PC-3 (cell line): ENCODE measurements around the gene BAHD1. TPM values are rescaled to one million over a fixed set of nuclear protein-coding genes. Genes with fewer than 3 reads are reported as not detected.

ENCODE experiments used
- ATAC-seq: fragments of 200-7000 bp; cut with Tn5 transposase; 2 replicates; pipeline ENCODE4 v1.9.1; 2020; ENCODE audit warnings: mild to moderate bottlenecking, moderate library complexity
- BruUV-seq: library from RNA; stranded (reverse); fragments of 400-500 nt; replicated peaks from 2 replicates; lab custom pipeline; 2021; lab: Mats Ljungman, UMichigan
- CTCF ChIA-PET: fragments of 300-600 bp; sonication (Branson Sonifier 250); formaldehyde crosslinking; loops from one replicate; lab custom pipeline; 2022; ENCODE audit warnings: antibody characterized with exemption; lab: Charles Lee
- POLR2A ChIA-PET: fragments of 300-600 bp; sonication (Branson Sonifier 250); formaldehyde crosslinking; loops from one replicate; lab custom pipeline; 2022; ENCODE audit warnings: antibody characterized with exemption; ENCODE audit not compliant: unreplicated experiment; lab: Charles Lee
- DNase-seq: peaks from one replicate; pipeline ENCODE4 v3.0.0-alpha.2; 2015
- H2AFZ ChIP-seq: fragments of 300-600 bp; sonication (generic); 2 replicates; pipeline ENCODE4 v1.6.0; 2016; ENCODE audit warnings: antibody characterized with exemption, low read length
- H3F3A ChIP-seq: fragments of 300-600 bp; sonication (generic); one replicate; pipeline ENCODE4 v1.6.0; 2017; ENCODE audit warnings: antibody characterized with exemption, low read length, control low read depth, mild to moderate bottlenecking; ENCODE audit not compliant: unreplicated experiment
- H3K27ac ChIP-seq: fragments of 300-600 bp; sonication (generic); 2 replicates; pipeline ENCODE4 v1.5.1; 2016; ENCODE audit warnings: mild to moderate bottlenecking, low read length
- H3K27me3 ChIP-seq: fragments of 300-600 bp; sonication (generic); 2 replicates; pipeline ENCODE4 v1.6.1; 2016; ENCODE audit warnings: low read length, mixed read lengths
- H3K36me3 ChIP-seq: fragments of 300-600 bp; sonication (generic); 2 replicates; pipeline ENCODE4 v1.6.1; 2016; ENCODE audit warnings: low read depth, mixed run types, low read length, mixed read lengths
- H3K4me1 ChIP-seq: fragments of 300-600 bp; sonication (generic); 2 replicates; pipeline ENCODE4 v1.5.1; 2016; ENCODE audit warnings: low read length; ENCODE audit not compliant: insufficient read depth
- H3K4me2 ChIP-seq: fragments of 300-600 bp; sonication (generic); 2 replicates; pipeline ENCODE4 v1.6.0; 2016; ENCODE audit warnings: low read length
- H3K4me3 ChIP-seq: fragments of 300-600 bp; sonication (generic); 2 replicates; pipeline ENCODE4 v1.5.1; 2016; ENCODE audit warnings: mild to moderate bottlenecking, low read length, mixed read lengths
- H3K79me2 ChIP-seq: fragments of 300-600 bp; sonication (generic); 2 replicates; pipeline ENCODE4 v1.6.1; 2017; ENCODE audit warnings: low read length, mixed read lengths
- H3K9ac ChIP-seq: fragments of 300-600 bp; sonication (generic); 2 replicates; pipeline ENCODE4 v1.6.0; 2016; ENCODE audit warnings: mild to moderate bottlenecking, low read length
- H3K9me2 ChIP-seq: fragments of 300-600 bp; sonication (generic); replicated peaks from 2 replicates; pipeline ENCODE4 v1.6.1; 2016; ENCODE audit warnings: mixed run types, low read length, mixed read lengths
- H3K9me3 ChIP-seq: fragments of 300-600 bp; sonication (generic); 2 replicates; pipeline ENCODE4 v1.6.1; 2016; ENCODE audit warnings: low read length, mixed read lengths
- H4K20me1 ChIP-seq: fragments of 300-600 bp; sonication (generic); 2 replicates; pipeline ENCODE4 v1.6.1; 2016; ENCODE audit warnings: low read length, mixed read lengths
- EZH2 ChIP-seq: fragments of 300-600 bp; sonication (generic); IDR thresholded peaks from one replicate; pipeline ENCODE4 v1.6.1; 2017; ENCODE audit warnings: antibody characterized with exemption, mild to moderate bottlenecking, low read length; ENCODE audit not compliant: unreplicated experiment
- EZH2phosphoT487 ChIP-seq: fragments of 300-600 bp; sonication (generic); IDR thresholded peaks from 2 replicates; pipeline ENCODE4 v1.6.1; 2018; ENCODE audit warnings: mild to moderate bottlenecking, antibody characterized with exemption, low read length, borderline replicate concordance
- intact Hi-C: fragments of 100-400 bp; cut with micrococcal nuclease; formaldehyde crosslinking; loops from 2 replicates; pipeline ENCODE4 v1.9.0; 2023
- total RNA-seq: library from RNA; depleted of rRNA; stranded (reverse); fragments of >200 nt; gene quantifications from 2 replicates; pipeline ENCODE4 v1.2.3, GENCODE V29; 2014
- TF ChIP-seq, protein P1 (sequence below): fragments of 300-600 bp; sonication (generic); conservative IDR thresholded peaks from 2 replicates; pipeline ENCODE4 v1.5.1; 2017; ENCODE audit warnings: antibody characterized with exemption, low read depth, mild to moderate bottlenecking, low read length

BAHD1 gene
- total RNA-seq, 1 experiment from 2014 or later: 18.8 TPM

DNA sequence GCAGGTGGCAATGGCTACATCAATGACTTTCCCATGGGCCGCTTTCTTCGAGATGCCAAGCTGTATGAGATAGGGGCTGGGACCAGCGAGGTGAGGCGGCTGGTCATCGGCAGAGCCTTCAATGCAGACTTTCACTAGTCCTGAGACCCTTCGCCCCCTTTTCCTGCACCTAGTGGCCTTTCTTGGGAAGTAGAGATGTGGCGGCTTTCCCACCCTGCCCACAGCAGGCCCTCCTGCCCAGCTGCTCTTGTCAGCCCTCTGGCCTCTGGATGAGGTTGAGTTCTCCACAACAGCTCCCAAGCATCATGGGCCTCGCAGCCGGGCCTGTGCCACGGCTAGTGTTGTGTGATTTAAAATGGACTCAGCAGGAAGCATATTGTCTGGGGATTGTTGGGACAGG is 22.6 kb upstream of the BAHD1 start:
- Histone ChIP-seq H3K4me2 (no peak overlapping the region), H3K9ac (no peak overlapping the region), H4K20me1 (no peaks in the 10 kb centered on the region), H3K9me3 (no peaks in the 10 kb centered on the region), H3K36me3 (peaks cover 28% of the 10 kb centered on the region; the same call in 1 of the 2 replicates), H3K4me3 (no peak overlapping the region), H3K27me3 (no peaks in the 10 kb centered on the region), H3K79me2 (no peaks in the 10 kb centered on the region), H2AFZ (no peak overlapping the region), H3K9me2 (no peaks in the 10 kb centered on the region), H3F3A (peaks cover 9% of the 10 kb centered on the region), H3K4me1 (peaks cover 23% of the 10 kb centered on the region), H3K27ac (no peak overlapping the region)
- intact Hi-C loops: no loop called here
- ATAC-seq (no peak), DNase-seq (no peak)
- CTCF ChIA-PET: no interaction called here
- no TSS peak for BruUV-seq
- TF ChIP-seq, protein P1, sequence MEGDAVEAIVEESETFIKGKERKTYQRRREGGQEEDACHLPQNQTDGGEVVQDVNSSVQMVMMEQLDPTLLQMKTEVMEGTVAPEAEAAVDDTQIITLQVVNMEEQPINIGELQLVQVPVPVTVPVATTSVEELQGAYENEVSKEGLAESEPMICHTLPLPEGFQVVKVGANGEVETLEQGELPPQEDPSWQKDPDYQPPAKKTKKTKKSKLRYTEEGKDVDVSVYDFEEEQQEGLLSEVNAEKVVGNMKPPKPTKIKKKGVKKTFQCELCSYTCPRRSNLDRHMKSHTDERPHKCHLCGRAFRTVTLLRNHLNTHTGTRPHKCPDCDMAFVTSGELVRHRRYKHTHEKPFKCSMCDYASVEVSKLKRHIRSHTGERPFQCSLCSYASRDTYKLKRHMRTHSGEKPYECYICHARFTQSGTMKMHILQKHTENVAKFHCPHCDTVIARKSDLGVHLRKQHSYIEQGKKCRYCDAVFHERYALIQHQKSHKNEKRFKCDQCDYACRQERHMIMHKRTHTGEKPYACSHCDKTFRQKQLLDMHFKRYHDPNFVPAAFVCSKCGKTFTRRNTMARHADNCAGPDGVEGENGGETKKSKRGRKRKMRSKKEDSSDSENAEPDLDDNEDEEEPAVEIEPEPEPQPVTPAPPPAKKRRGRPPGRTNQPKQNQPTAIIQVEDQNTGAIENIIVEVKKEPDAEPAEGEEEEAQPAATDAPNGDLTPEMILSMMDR: no peak
- TF ChIP-seq EZH2phosphoT487 (no peak), EZH2 (no peak)
- POLR2A ChIA-PET: no interaction called here

DNA sequence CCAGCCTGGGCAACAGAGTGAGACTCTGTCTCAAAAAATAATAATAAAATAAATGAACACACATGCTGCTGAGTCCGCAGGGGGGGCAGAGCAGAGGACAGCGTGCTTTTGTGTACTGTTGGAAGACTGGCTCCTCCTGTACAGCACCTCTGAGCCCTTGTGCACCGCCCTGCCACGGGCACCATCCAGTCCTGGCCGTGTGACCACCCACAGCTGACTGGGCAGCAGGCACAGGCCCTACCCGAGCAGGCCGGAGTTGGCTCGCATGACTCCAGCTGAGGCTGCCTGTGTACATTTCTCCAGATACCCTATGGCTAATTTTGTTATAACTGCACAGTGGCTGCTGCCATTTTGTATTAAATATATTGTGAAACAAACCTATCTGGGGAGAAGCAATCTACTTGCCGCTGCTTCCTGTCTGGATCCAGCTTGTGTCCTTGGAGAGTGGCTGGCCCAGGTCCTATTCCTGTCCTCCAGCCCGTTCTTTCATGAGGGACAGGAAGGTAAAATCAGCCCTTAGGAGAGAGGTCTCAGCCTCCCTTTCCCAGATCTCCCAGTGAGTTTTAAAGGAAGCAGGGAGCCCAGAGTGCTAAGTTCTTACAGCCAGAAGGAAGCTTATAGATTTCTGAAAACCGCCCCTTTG is 20.6 kb upstream of the BAHD1 start:
- intact Hi-C loops: loop anchor here (1.0 kb wide), 1 partner anchor 38 kb away; the partner anchor contains the start of gene KNSTRN
- Histone ChIP-seq H3K9me2 (no peaks in the 10 kb centered on the region), H3K4me1 (peaks cover 23% of the 10 kb centered on the region), H3K9ac (no peak overlapping the region), H3K36me3 (peaks cover 13% of the 10 kb centered on the region; the same call in 1 of the 2 replicates), H3K27ac (peak overlapping the region; percentile 26), H3K4me3 (no peak overlapping the region), H3K79me2 (no peaks in the 10 kb centered on the region), H3K9me3 (no peaks in the 10 kb centered on the region), H4K20me1 (no peaks in the 10 kb centered on the region), H2AFZ (no peak overlapping the region), H3K4me2 (peak overlapping the region; percentile 65), H3K27me3 (no peaks in the 10 kb centered on the region), H3F3A (peaks cover 9% of the 10 kb centered on the region)
- ATAC-seq (peak; percentile 6), DNase-seq (no peak)
- no TSS peak for BruUV-seq
- CTCF ChIA-PET: interaction anchor here (0.5 kb wide), 1 partner anchor 459 kb away, joined by 4 read pairs; no protein-coding TSS in a partner anchor
- TF ChIP-seq EZH2 (no peak), EZH2phosphoT487 (no peak)
- TF ChIP-seq, protein P1: no peak
- POLR2A ChIA-PET: no interaction called here

DNA sequence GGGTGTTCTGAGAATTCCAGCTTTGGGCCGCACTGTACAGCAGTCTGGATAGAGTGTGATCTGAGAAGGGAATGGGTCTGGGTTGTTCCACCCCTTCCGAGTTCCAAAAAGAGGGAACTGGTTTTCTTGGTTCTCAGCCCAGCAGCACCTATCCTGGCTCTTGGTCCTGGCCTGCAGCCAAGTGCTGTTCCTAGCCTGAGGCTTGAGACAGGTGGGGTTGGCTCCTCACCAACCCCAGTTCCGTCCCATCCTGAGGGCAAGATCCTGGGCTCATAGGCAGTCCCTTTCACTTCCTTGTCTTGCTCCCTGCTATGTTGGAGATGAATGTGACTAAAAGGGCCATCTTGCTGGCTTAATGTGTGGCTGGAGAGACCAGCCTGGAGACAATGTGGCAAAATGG is 20.0 kb upstream of the BAHD1 start:
- peak; percentile 96 for DNase-seq
- H3K9me3 ChIP-seq: no peaks in the 10 kb centered on the region
- intact Hi-C loops: loop anchor here (1.0 kb wide), 5 partner anchors 38 to 141 kb away; partner anchors contain the start of gene KNSTRN
- H3K4me1 ChIP-seq: peaks cover 23% of the 10 kb centered on the region
- H3K9me2 ChIP-seq: no peaks in the 10 kb centered on the region
- no peaks in the 10 kb centered on the region for H3K79me2 ChIP-seq
- no peak overlapping the region for H2AFZ ChIP-seq
- ATAC-seq: peak; percentile 59
- no peaks in the 10 kb centered on the region for H3K27me3 ChIP-seq
- BruUV-seq: TSS peak; percentile 22
- ChIA-PET POLR2A (no interaction called here), CTCF (interaction anchor here (0.5 to 2.1 kb wide), 5 partner anchors 77 to 458 kb away, joined by 3 to 10 read pairs (median 4); no protein-coding TSS in a partner anchor)
- no peak overlapping the region for H3K4me3 ChIP-seq
- no peaks in the 10 kb centered on the region for H4K20me1 ChIP-seq
- no peak overlapping the region for H3K9ac ChIP-seq
- H3K36me3 ChIP-seq: peaks cover 7% of the 10 kb centered on the region; the same call in 1 of the 2 replicates
- peak overlapping the region; percentile 31 for H3K27ac ChIP-seq
- H3K4me2 ChIP-seq: peak overlapping the region; percentile 65
- TF ChIP-seq EZH2phosphoT487 (no peak), EZH2 (no peak)
- TF ChIP-seq, protein P1: no peak
- H3F3A ChIP-seq: peaks cover 9% of the 10 kb centered on the region
